ENCODE results near the gene GNB1L.

GNB1L gene

DNA sequence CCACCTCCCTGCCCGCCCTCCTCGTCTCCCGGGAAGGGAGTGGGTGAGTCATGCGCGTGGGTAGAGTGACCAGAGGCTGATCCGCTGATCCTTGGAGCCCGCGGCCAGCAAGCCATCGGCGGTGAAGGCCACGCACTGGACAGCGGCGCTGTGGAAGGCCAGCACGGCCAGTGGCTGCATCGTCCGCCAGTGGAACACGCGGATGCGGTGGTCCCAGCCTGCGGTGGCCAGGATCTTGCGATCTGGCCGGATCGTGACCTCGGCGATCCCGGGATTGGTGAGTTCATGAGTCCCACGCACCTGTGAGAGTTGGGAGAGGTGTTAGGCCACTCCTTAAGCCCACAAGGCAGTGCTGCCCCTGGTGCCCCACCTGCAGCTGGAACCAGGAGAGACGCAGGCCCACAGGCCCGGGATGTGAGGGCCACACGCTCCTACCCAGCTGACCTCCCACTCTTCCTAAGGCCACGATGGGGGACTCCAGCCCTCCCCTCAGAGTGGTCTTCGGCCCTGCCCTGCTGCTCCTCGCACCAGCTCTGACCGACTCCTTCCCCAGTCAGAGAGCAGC, 65.9 kb downstream of the GNB1L start:
- DNase-seq (ENCODE audit: extremely low read depth, low read depth) = no peak
- TF ChIP-seq, protein P1, sequence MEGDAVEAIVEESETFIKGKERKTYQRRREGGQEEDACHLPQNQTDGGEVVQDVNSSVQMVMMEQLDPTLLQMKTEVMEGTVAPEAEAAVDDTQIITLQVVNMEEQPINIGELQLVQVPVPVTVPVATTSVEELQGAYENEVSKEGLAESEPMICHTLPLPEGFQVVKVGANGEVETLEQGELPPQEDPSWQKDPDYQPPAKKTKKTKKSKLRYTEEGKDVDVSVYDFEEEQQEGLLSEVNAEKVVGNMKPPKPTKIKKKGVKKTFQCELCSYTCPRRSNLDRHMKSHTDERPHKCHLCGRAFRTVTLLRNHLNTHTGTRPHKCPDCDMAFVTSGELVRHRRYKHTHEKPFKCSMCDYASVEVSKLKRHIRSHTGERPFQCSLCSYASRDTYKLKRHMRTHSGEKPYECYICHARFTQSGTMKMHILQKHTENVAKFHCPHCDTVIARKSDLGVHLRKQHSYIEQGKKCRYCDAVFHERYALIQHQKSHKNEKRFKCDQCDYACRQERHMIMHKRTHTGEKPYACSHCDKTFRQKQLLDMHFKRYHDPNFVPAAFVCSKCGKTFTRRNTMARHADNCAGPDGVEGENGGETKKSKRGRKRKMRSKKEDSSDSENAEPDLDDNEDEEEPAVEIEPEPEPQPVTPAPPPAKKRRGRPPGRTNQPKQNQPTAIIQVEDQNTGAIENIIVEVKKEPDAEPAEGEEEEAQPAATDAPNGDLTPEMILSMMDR (IDR thresholded peaks at IDR 0.05; ENCODE audit: low read depth, low read length) = no peak

DNA sequence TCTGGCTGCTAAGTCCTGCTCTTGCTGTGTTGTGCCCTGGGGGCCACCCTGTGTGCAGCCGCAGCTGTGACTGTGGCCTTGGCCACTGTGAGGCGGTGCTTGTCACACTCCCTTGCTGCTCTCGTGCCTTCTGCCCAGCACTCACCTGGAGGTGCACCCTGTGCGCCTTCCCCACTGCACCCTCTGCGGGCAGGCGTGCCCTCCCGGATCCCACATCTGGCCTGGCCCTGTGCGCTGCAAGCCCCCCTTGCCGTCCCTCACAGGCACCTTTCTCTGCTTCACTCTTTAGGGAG, 66.9 kb downstream of the GNB1L start:
- TF ChIP-seq, protein P1 (IDR thresholded peaks at IDR 0.05; ENCODE audit: low read depth, low read length) = no peak
- no peak for DNase-seq (ENCODE audit: extremely low read depth, low read depth)

DNA sequence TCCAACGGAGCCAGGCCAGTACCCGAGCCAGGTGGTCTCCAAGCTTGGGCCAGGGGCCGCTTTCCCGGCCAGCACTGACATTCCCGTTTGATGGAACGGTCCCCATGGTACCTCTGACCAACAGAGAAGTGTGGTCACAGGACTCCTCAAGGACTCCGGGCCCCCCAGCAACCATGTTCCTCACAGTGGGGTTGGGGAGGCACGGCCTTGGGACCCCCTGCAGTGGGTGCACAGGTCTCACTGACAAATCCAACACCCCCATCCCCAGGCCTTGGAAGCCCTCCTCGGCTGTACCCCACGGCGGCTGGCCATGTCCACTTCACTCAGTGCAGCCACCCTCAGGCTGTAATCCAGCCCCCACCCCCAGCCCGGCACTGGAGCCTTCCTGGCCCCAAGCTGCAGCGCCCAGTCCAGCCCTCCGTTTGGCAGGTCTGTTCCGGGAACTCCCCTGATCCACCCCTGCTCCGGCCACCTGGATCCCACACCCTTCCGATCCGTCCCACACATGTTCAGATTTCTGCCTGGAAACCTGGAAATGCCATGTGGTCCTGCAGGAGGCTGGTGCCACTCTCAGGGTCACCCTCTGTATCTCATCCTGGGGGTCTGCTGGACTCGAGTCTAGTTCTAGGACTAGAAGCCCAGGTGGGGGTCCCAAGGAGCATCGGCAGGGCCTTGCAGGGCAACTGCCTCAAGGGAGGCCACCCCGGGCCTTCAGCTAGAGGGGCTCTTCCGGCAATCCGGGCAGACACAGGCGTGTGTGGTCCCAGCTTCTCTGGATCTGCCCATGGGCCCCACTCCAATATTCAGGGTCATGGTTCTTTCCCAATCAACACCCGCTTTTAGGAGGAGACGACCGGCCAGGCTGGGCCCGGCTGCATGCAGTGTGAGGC, 67.5 kb downstream of the GNB1L start:
- no peak for DNase-seq (ENCODE audit: extremely low read depth, low read depth)
- TF ChIP-seq, protein P1 (IDR thresholded peaks at IDR 0.05; ENCODE audit: low read depth, low read length) = no peak

DNA sequence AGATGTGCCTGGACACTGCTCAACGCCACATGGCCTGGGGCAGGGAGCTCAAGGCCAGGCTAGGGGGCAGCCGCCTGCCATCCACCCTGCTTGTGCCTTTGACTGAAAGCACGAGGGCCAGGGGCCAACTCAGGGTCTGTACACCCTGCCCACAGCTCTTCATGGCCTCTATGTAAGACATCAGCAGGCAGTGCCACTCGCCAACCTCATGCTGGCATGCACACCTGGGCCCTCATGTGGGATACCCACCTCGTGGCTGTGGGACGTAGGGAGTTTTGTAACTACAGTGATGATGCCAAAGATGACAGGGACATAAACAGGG, 68.4 kb downstream of the GNB1L start:
- TF ChIP-seq, protein P1 (IDR thresholded peaks at IDR 0.05; ENCODE audit: low read depth, low read length) = no peak
- DNase-seq (ENCODE audit: extremely low read depth, low read depth) = no peak

DNA sequence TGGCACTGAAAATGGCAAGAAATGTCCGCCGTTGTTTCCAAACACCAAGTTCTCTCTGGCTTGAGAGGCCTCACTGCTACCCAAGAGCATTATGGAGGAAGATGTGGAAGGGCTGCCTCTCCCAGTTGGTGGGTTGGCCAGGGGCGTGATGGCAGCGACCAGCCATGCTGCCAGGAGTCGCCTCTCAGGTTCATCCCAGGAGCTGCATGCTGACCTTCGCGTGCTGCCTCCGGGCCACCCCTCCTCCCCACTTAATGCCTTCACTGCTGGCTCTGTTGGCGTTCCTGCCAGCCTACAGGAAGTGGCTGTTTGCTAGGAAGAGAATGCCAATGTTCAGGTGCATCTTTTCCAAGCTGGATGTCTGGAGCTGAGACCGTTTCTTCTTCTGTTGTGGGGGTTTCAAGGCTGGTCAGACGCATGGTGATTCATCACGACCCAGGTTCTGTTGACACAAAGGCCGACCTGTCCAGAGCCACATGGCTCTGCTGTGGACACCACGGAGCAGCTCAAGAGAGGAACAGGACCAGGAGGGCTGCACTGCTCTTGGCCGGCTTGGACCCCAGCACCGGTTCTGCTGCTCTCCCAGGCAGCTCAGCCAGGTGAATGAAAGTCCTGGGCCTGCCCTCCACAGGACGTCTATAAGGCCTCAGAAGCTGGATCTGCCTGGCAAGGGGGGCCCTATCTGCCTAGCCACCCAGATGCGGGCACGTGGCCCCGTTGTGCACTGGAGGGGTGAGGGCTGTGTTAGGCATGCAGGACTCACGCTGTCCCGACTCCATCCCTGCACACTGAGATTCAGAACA, 69.0 kb downstream of the GNB1L start:
- TF ChIP-seq, protein P1 (IDR thresholded peaks at IDR 0.05; ENCODE audit: low read depth, low read length) = no peak
- no peak for DNase-seq (ENCODE audit: extremely low read depth, low read depth)

DNA sequence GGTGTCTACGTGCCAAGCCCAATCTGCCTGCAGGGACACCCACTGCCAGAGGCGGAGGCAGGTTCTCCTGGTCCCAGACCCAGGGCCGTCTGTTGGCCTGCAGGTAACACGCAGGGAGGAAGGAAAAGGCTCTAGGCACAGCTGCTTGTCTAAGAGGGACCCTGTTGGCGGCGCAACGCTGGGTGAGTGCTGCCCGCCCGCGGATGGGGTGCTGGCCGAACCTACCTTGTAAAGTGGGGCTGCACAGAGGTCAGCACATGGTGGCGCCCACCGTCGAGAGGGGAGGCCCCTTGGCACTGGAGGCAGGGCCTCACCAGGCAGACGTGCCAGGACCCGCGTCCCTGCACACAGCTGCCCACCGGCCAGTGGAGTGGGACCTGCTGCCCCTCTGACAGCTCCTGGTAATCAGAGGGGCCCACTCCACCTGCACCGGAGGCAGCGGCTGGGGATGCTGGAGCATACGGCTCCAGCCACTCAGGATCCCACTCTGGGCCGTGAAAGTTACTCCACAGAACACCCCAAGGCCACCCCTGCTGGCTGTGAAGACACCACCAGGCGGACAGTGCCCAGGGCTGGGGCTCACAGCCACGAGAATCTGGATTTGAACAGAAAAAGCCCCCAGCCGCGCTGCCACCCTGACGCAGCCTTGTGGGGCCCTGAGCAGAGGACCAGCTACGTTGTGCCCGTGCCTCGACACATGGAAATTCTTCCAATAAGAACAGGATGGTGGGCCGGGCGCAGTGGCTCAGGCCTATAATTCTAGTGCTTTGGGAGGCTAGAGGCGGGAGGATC, 70.1 kb downstream of the GNB1L start:
- TF ChIP-seq, protein P1 (IDR thresholded peaks at IDR 0.05; ENCODE audit: low read depth, low read length) = no peak
- DNase-seq (ENCODE audit: extremely low read depth, low read depth) = no peak

All from AG09319 (cell line).